DOHH2 (cell line): ENCODE results near the gene PEBP1.

Source experiments
- H3F3A ChIP-seq: fragments of 200-600 bp; sonication (generic), shearing (Covaris generic); 2 replicates; pipeline ENCODE4 v1.6.0; 2016; ENCODE audit warnings: antibody characterized with exemption, mild to moderate bottlenecking; ENCODE audit not compliant: control insufficient read depth, insufficient read depth
- H3K27ac ChIP-seq: fragments of 200-600 bp; sonication (generic); 2 replicates; pipeline ENCODE4 v1.5.1; 2014; ENCODE audit warnings: low read depth, mild to moderate bottlenecking, low read length, moderate library complexity
- H3K27me3 ChIP-seq: fragments of 200-600 bp; sonication (generic); 2 replicates; pipeline ENCODE4 v1.6.1; 2014; ENCODE audit warnings: mild to moderate bottlenecking, low read length, mixed read lengths; ENCODE audit not compliant: control insufficient read depth
- H3K36me3 ChIP-seq: fragments of 200-600 bp; sonication (generic); 2 replicates; pipeline ENCODE4 v1.6.1; 2014; ENCODE audit warnings: mild to moderate bottlenecking, low read length, moderate library complexity, mixed read lengths; ENCODE audit not compliant: control insufficient read depth
- H3K4me1 ChIP-seq: fragments of 200-600 bp; sonication (generic); 2 replicates; pipeline ENCODE4 v1.6.1; 2014; ENCODE audit warnings: mild to moderate bottlenecking, low read length, mixed read lengths; ENCODE audit not compliant: control insufficient read depth
- H3K4me2 ChIP-seq: fragments of 200-600 bp; sonication (generic); 2 replicates; pipeline ENCODE4 v1.6.0; 2014; ENCODE audit warnings: mild to moderate bottlenecking, low read length, moderate library complexity
- H3K4me3 ChIP-seq: fragments of 200-600 bp; sonication (generic); 2 replicates; pipeline ENCODE4 v1.5.1; 2014; ENCODE audit warnings: mild to moderate bottlenecking, low read length, mixed read lengths
- H3K79me2 ChIP-seq: fragments of 200-600 bp; sonication (generic); 2 replicates; pipeline ENCODE4 v1.6.1; 2014; ENCODE audit warnings: mild to moderate bottlenecking, low read length, mixed read lengths; ENCODE audit not compliant: control insufficient read depth
- H3K9me2 ChIP-seq: fragments of 200-600 bp; sonication (generic); replicated peaks from 2 replicates; pipeline ENCODE4 v1.6.1; 2014; ENCODE audit warnings: mild to moderate bottlenecking, low read length, mixed read lengths; ENCODE audit not compliant: control insufficient read depth
- H3K9me3 ChIP-seq: fragments of 200-600 bp; sonication (generic); 2 replicates; pipeline ENCODE4 v1.6.1; 2014; ENCODE audit warnings: antibody characterized with exemption, low read length, mixed read lengths; ENCODE audit not compliant: control insufficient read depth, insufficient read depth
- H4K20me1 ChIP-seq: fragments of 200-600 bp; sonication (generic); 2 replicates; pipeline ENCODE4 v1.6.0; 2014; ENCODE audit warnings: low read depth, mild to moderate bottlenecking, antibody characterized with exemption, low read length, moderate library complexity; ENCODE audit not compliant: control insufficient read depth, insufficient read depth
- EZH2phosphoT487 ChIP-seq: fragments of 200-600 bp; sonication (generic); IDR thresholded peaks from 2 replicates; pipeline ENCODE4 v1.6.1; 2017; ENCODE audit warnings: borderline replicate concordance, mild to moderate bottlenecking, antibody characterized with exemption, low read length, moderate library complexity, mixed read lengths
- TF ChIP-seq, protein P1 (sequence below): fragments of 200-600 bp; sonication (generic); IDR thresholded peaks from one replicate; pipeline ENCODE4 v1.5.1; 2014; ENCODE audit warnings: antibody characterized with exemption, mild to moderate bottlenecking, low read depth, low read length; ENCODE audit not compliant: poor library complexity, severe bottlenecking

PEBP1 gene

DNA sequence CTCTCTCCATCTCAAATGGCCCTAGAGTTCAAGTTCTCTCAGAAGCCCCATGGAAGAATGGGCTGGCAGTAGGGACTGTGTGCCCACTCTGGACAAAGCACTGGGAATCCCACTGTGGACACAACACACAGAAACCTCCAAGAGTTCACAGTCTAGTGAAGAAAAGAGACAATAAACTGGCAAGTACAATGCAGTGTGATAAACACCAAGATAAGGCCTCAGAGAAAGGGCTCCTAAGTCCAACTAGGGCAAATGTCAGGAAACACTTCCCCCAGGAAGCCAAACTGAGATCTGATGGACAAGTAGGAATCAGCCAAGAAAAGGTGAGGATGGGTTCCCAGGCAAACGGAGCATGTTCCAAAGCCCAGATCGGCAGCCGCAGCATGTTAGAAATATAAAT, 37.5 kb upstream of the PEBP1 start:
- peaks cover 34% of the 10 kb centered on the region for H3K27me3 ChIP-seq
- H4K20me1 ChIP-seq = no peaks in the 10 kb centered on the region
- H3K4me2 ChIP-seq = no peak overlapping the region
- no peaks in the 10 kb centered on the region for H3K79me2 ChIP-seq
- no peaks in the 10 kb centered on the region for H3K36me3 ChIP-seq
- TF ChIP-seq EZH2phosphoT487 = no peak
- TF ChIP-seq, protein P1, sequence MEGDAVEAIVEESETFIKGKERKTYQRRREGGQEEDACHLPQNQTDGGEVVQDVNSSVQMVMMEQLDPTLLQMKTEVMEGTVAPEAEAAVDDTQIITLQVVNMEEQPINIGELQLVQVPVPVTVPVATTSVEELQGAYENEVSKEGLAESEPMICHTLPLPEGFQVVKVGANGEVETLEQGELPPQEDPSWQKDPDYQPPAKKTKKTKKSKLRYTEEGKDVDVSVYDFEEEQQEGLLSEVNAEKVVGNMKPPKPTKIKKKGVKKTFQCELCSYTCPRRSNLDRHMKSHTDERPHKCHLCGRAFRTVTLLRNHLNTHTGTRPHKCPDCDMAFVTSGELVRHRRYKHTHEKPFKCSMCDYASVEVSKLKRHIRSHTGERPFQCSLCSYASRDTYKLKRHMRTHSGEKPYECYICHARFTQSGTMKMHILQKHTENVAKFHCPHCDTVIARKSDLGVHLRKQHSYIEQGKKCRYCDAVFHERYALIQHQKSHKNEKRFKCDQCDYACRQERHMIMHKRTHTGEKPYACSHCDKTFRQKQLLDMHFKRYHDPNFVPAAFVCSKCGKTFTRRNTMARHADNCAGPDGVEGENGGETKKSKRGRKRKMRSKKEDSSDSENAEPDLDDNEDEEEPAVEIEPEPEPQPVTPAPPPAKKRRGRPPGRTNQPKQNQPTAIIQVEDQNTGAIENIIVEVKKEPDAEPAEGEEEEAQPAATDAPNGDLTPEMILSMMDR = no peak
- no peak overlapping the region for H3K27ac ChIP-seq
- H3K4me1 ChIP-seq = peaks cover 6% of the 10 kb centered on the region
- no peaks in the 10 kb centered on the region for H3K9me2 ChIP-seq
- H3F3A ChIP-seq = no peaks in the 10 kb centered on the region
- H3K4me3 ChIP-seq = no peak overlapping the region
- no peaks in the 10 kb centered on the region for H3K9me3 ChIP-seq

DNA sequence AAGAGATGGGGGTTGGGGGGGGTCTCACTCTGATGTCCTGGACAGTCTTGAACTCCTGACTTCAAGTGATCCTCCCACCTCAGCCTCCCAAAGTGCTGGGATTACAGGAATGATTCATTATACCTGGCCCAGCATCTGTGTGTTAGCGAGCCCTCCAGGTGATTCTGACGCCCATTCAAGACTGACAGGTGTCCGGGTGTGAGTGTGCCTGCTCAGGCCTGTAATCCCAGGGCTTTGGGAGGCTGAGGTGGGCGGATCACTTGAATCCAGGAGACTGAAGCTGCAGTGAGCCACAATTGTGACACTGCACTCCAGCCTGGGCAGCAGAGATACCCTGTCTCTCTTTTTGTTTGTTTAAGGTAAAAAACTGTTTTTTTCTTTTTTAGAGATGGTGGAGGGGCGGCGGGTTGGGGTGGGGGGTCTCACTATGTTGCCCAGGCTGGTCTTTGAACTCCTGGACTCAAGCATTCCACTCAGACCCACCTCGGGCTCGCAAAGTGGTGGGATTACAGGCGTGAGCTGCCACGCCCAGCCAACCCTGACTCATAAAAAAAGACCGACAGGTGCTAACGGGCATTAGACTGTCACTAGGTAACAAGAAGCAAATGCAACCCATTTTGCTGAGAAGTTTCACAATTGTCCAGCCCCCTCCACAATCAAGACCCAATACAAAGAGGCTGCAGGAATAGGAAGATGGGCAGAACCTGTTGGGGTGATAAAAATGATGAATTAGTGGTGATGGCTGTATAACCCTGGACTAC, 36.8 kb upstream of the PEBP1 start:
- no peaks in the 10 kb centered on the region for H3K9me3 ChIP-seq
- H3K27ac ChIP-seq = no peak overlapping the region
- peaks cover 41% of the 10 kb centered on the region for H3K27me3 ChIP-seq
- no peaks in the 10 kb centered on the region for H3K36me3 ChIP-seq
- no peak overlapping the region for H3K4me2 ChIP-seq
- no peaks in the 10 kb centered on the region for H3F3A ChIP-seq
- no peak overlapping the region for H3K4me3 ChIP-seq
- peaks cover 13% of the 10 kb centered on the region for H3K4me1 ChIP-seq
- no peaks in the 10 kb centered on the region for H3K9me2 ChIP-seq
- H4K20me1 ChIP-seq = no peaks in the 10 kb centered on the region
- H3K79me2 ChIP-seq = no peaks in the 10 kb centered on the region
- TF ChIP-seq, protein P1 = no peak
- no peak for TF ChIP-seq EZH2phosphoT487

DNA sequence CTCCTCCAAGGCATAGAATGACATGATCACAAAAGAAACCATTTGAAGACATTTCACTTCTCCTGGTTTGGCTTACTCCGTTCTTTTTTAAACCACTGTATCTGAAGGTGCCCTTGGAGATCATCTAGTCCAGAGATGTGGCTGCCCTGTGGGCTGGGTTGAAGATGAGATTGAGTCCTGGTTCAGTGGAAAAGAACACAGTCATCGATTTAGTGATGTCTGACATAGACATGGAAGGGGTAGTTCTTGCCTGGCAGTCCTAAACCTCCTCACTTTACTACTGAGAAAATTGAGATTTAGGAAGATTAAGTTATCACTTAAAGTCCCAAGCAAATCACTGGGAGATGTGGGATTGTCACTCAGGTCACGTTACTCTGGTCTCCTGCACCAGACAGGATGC, 34.9 kb upstream of the PEBP1 start:
- H3K79me2 ChIP-seq = no peaks in the 10 kb centered on the region

More for the DNA sequence above, 34.9 kb upstream of the PEBP1 start:
- Histone ChIP-seq H3K36me3 (no peaks in the 10 kb centered on the region), H4K20me1 (no peaks in the 10 kb centered on the region), H3K27me3 (peaks cover 51% of the 10 kb centered on the region), H3K27ac (no peak overlapping the region), H3K4me2 (no peak overlapping the region), H3K9me3 (no peaks in the 10 kb centered on the region), H3K4me1 (peaks cover 15% of the 10 kb centered on the region), H3K9me2 (no peaks in the 10 kb centered on the region), H3K4me3 (no peak overlapping the region), H3F3A (no peaks in the 10 kb centered on the region)
- TF ChIP-seq, protein P1 = no peak
- TF ChIP-seq EZH2phosphoT487 = no peak
